Stomach (tissue), 9 donors: ENCODE measurements around the gene S1PR3. TPM values are rescaled to one million over a fixed set of nuclear protein-coding genes. Genes with fewer than 3 reads are reported as not detected.

Experiments
- DNase-seq, 2 donors: peaks; one replicate each; pipeline versions ENCODE4 v3.0.0 to v3.0.0-alpha.2; 2013 to 2019
- H3K27ac ChIP-seq, 5 donors: fragments of 200-600 bp in 4 of 5; sonication (generic) in 4 of 5; one replicate each; pipeline ENCODE4 v1.5.1; 2013 to 2019; ENCODE audit warnings: mild to moderate bottlenecking in 1 of 5, moderate library complexity in 1 of 5
- H3K27me3 ChIP-seq, 3 donors: fragments of 200-600 bp; sonication (generic); one replicate each; pipeline ENCODE4 v1.5.1; 2017 to 2019; ENCODE audit warnings: mixed run types in 1 of 3
- H3K36me3 ChIP-seq, 4 donors: fragments of 200-600 bp; sonication (generic); 1 replicate in 3 of 4; 2 replicates in 1 of 4; pipeline ENCODE4 v1.5.1; 2016 to 2019
- H3K4me1 ChIP-seq, 4 donors: fragments of 200-600 bp; sonication (generic); one replicate each; pipeline ENCODE4 v1.5.1; 2016 to 2019
- H3K4me3 ChIP-seq, 4 donors: fragments of 200-600 bp; sonication (generic) in 3 of 4; one replicate each; pipeline ENCODE4 v1.5.1; 2016 to 2019; ENCODE audit warnings: mild to moderate bottlenecking in 1 of 4
- H3K9me3 ChIP-seq, 4 donors: fragments of 200-600 bp; sonication (generic); one replicate each; pipeline ENCODE4 v1.5.1; 2016 to 2019
- EP300 ChIP-seq: sonication (generic); formaldehyde crosslinking; IDR thresholded peaks from one replicate; pipeline ENCODE4 v1.6.1; 2017; ENCODE audit warnings: antibody characterized with exemption
- POLR2A ChIP-seq, 4 donors: fragments of 450-650 bp; IDR thresholded peaks; one replicate each; pipeline ENCODE4 v1.6.1; 2016; ENCODE audit warnings: antibody characterized with exemption in 4 of 4, control low read depth in 2 of 4, mild to moderate bottlenecking in 1 of 4, moderate library complexity in 1 of 4
- POLR2AphosphoS5 ChIP-seq, 3 donors: sonication (generic); formaldehyde crosslinking; IDR thresholded peaks; one replicate each; pipeline ENCODE4 v1.6.1; 2016; ENCODE audit warnings: antibody characterized with exemption in 3 of 3
- WGBS, 5 donors: extraction: QIAGEN DNeasy Blood & Tissue Kit in 3 of 5; methylation state at CpG; one replicate each; pipeline versions ENCODE4 v1.1.5 to v1.1.7; 2013 to 2018; 5-methylcytosine and 5-hydroxymethylcytosine counted together
- intact Hi-C: fragments of 100-400 bp; cut with DNase I; formaldehyde crosslinking; loops from one replicate; pipeline ENCODE4 v1.15.1; 2023; ENCODE audit warnings: low total_unique reads
- polyA plus RNA-seq, 3 donors: library from polyadenylated mRNA; stranded (reverse); fragments of 200-250 nt; gene quantifications; one replicate each; pipeline ENCODE4 v1.2.3, GENCODE V29; 2013
- total RNA-seq, 5 donors: library from RNA; depleted of rRNA; stranded (reverse); fragments of >200 nt; gene quantifications; one replicate each; pipeline versions ENCODE4 v1.1.0 to v1.2.3, GENCODE V29; 2014 to 2016
- TF ChIP-seq, protein P1 (sequence below), 7 experiments: fragments of 450-650 bp in 4 of 7; fragments of 200-600 bp in 3 of 7; sonication (generic) in 3 of 7; IDR thresholded peaks; one replicate each; pipeline ENCODE4 v1.5.1; 2016 to 2019; ENCODE audit warnings: antibody characterized with exemption in 7 of 7, control low read depth in 2 of 7, mild to moderate bottlenecking in 1 of 7
- donor health status: healthy with polysubstance abuse.
- donor health status: Bipolar disorder and iron deficiency.
- donor health status: healthy.

The S1PR3 gene
- total and polyA plus RNA-seq, 8 donors = 1.2 to 12.5 (median 8.7) TPM

DNA sequence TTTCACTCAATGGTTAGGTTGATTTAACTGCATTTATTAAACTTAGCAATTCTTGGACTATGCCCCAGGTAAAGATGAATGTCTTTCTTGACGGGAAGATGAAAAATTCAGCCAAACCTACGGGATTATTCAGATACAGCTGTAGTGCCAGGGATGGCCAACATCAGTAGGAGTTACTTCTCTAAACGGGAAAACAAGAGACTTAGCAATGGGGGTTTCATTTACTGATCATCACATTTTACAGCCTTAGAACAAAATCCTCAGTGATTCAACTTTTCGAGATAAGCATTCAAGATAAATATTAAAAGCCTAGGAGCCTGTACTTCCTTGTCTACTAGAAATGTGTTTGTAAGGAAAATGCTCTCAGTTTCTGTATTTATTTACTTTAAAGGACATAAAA lies 46.1 kb downstream of the S1PR3 start:
- no peak for DNase-seq

DNA sequence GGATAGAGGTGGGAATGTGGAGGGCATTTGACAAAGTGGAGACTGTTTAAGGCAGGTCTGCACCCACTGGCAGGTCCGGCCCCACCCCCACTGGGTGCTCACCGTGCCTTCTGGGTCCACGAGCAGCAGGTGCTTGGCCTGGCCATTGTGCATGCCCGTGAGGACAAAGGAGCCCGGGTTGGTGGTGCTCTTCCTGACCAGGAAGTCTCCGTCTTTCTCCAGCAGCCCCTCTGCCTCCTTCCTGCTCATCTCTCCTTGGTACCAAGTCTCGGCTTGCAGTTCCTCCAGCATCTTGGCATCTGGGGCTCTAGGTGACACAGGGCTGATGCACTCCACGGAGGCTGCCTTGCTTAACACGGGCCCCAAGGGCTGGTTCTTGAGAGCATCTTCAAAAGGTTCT lies 46.6 kb downstream of the S1PR3 start:
- no peak for TF ChIP-seq POLR2A (IDR thresholded peaks at IDR 0.05)
- TF ChIP-seq EP300 = no peak
- H3K4me1 ChIP-seq = peaks cover 0 to 16% (median 5%) of the 10 kb centered on the region in 4 donors
- H3K4me3 ChIP-seq = no peak overlapping the region
- H3K9me3 ChIP-seq = no peaks in the 10 kb centered on the region
- WGBS, 5 donors = 84 to 93% (median 88%) methylated on average over 6 to 9 of the region's 9 CpGs
- peak overlapping the region in 1 of 5 donors; percentile 14 for H3K27ac ChIP-seq
- H3K36me3 ChIP-seq = no peaks in the 10 kb centered on the region
- H3K27me3 ChIP-seq = no peaks in the 10 kb centered on the region
- intact Hi-C loops = no loop called here
- no peak for DNase-seq

More for the DNA sequence above, 46.1 kb downstream of the S1PR3 start:
- Histone ChIP-seq H3K36me3 (no peaks in the 10 kb centered on the region), H3K27me3 (no peaks in the 10 kb centered on the region), H3K9me3 (no peaks in the 10 kb centered on the region), H3K4me1 (peaks cover 0 to 16% (median 5%) of the 10 kb centered on the region in 4 donors), H3K4me3 (no peak overlapping the region), H3K27ac (peak overlapping the region in 1 of 5 donors; percentile 14)
- intact Hi-C loops = no loop called here
- TF ChIP-seq POLR2A (IDR thresholded peaks at IDR 0.05) = no peak
- WGBS, 5 donors = 27 to 60% (median 46%) methylated on average over 4 of the region's 4 CpGs

DNA sequence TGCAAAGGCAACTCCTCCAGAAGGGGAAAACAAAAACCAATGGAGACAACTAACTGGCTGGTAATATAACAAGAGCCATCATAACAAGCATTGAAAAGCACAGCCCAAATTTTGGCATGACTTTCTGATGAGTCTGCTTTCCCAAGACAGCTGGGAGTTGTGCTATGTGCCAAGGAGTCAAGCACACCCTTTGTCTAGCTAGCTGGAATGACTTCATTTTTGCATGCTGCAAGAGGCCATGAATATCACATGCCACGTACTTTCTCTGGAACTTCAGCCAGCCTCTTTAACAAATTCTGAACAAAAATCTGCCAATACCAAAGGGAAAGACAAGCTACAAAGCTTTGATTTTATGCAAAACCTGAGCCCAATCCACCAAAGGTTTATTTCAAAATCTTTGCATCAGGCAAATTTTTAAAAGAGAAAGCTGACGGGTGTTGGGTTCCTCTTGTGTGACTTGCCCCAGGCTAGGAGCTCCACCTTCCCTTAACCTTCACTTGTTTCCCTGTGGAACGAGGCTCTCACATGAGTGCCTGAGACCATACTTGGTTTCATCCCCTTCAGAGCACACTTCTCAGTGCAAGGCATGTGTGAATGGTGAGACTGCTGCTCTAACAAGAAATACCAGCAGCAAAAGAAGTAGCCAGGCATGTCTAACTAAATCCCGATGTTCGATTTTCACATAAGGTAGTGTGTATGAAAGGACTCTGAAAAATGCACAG lies 47.3 kb downstream of the S1PR3 start:
- 67 to 84% (median 79%) methylated on average over 5 of the region's 5 CpGs for WGBS, 5 donors
- Histone ChIP-seq H3K27ac (no peak overlapping the region), H3K27me3 (no peaks in the 10 kb centered on the region), H3K36me3 (no peaks in the 10 kb centered on the region), H3K4me1 (peaks cover 0 to 16% (median 5%) of the 10 kb centered on the region in 4 donors), H3K4me3 (no peak overlapping the region), H3K9me3 (no peaks in the 10 kb centered on the region)
- peak in 1 of 3 donors; percentile 28 for TF ChIP-seq POLR2AphosphoS5 (IDR thresholded peaks at IDR 0.05)
- no peak for TF ChIP-seq POLR2A (IDR thresholded peaks at IDR 0.05)
- intact Hi-C loops = no loop called here
- DNase-seq = peak in 1 of 2 donors; percentile 50

- peaks cover 0 to 16% (median 5%) of the 10 kb centered on the region in 4 donors for H3K4me1 ChIP-seq
- H3K27ac ChIP-seq = no peak overlapping the region
- H3K27me3 ChIP-seq = no peaks in the 10 kb centered on the region
- no peak overlapping the region for H3K4me3 ChIP-seq
- TF ChIP-seq, protein P1, sequence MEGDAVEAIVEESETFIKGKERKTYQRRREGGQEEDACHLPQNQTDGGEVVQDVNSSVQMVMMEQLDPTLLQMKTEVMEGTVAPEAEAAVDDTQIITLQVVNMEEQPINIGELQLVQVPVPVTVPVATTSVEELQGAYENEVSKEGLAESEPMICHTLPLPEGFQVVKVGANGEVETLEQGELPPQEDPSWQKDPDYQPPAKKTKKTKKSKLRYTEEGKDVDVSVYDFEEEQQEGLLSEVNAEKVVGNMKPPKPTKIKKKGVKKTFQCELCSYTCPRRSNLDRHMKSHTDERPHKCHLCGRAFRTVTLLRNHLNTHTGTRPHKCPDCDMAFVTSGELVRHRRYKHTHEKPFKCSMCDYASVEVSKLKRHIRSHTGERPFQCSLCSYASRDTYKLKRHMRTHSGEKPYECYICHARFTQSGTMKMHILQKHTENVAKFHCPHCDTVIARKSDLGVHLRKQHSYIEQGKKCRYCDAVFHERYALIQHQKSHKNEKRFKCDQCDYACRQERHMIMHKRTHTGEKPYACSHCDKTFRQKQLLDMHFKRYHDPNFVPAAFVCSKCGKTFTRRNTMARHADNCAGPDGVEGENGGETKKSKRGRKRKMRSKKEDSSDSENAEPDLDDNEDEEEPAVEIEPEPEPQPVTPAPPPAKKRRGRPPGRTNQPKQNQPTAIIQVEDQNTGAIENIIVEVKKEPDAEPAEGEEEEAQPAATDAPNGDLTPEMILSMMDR (IDR thresholded peaks at IDR 0.05) = no peak
- TF ChIP-seq POLR2AphosphoS5 (IDR thresholded peaks at IDR 0.05) (no peak), EP300 (no peak), POLR2A (IDR thresholded peaks at IDR 0.05) (no peak)
- no peak for DNase-seq
- H3K36me3 ChIP-seq = no peaks in the 10 kb centered on the region
- H3K9me3 ChIP-seq = no peaks in the 10 kb centered on the region
- intact Hi-C loops = no loop called here
- WGBS, 5 donors = 95 to 99% (median 96%) methylated on average over 4 of the region's 4 CpGs
These were observed 47.8 kb downstream of the S1PR3 start for GRCh38 chr9:89039104-89039465.

DNA sequence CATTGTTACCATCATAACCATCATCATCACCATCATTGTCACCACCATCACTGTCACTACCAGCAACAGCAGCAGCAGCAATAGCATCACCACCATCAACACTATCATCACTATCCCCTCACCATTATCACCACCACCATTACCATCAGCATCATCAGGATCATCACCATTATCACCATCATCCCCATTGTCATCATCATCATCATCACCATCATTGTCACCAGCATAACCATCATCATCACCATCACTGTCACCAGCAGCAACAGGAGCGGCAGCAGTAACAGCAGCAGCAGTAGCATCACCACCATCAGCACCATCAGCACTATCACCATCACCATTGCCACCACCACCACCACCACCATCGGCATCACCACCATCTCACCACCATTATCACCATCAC lies 48.4 kb downstream of the S1PR3 start:
- peaks cover 0 to 16% (median 5%) of the 10 kb centered on the region in 4 donors for H3K4me1 ChIP-seq
- H3K27me3 ChIP-seq = no peaks in the 10 kb centered on the region
- no peak overlapping the region for H3K4me3 ChIP-seq
- no peak for TF ChIP-seq POLR2AphosphoS5 (IDR thresholded peaks at IDR 0.05)
- TF ChIP-seq, protein P1 (IDR thresholded peaks at IDR 0.05) = no peak
- TF ChIP-seq POLR2A (IDR thresholded peaks at IDR 0.05) = no peak
- TF ChIP-seq EP300 = no peak
- 88 to 100% (median 95%) methylated on average over 2 of the region's 2 CpGs for WGBS, 5 donors
- no peaks in the 10 kb centered on the region for H3K36me3 ChIP-seq
- H3K27ac ChIP-seq = no peak overlapping the region
- no peak for DNase-seq
- intact Hi-C loops = no loop called here
- H3K9me3 ChIP-seq = no peaks in the 10 kb centered on the region

GRCh38 chr9:89042984-89043383 lies 51.7 kb downstream of the S1PR3 start:
- DNase-seq = no peak
- TF ChIP-seq, protein P1 (IDR thresholded peaks at IDR 0.05) = no peak
- TF ChIP-seq POLR2AphosphoS5 (IDR thresholded peaks at IDR 0.05) (no peak), EP300 (no peak), POLR2A (IDR thresholded peaks at IDR 0.05) (no peak)
- no peaks in the 10 kb centered on the region for H3K36me3 ChIP-seq
- no peaks in the 10 kb centered on the region for H3K9me3 ChIP-seq
- H3K27me3 ChIP-seq = no peaks in the 10 kb centered on the region
- 83 to 88% (median 86%) methylated on average over 9 of the region's 9 CpGs for WGBS, 5 donors
- H3K27ac ChIP-seq = no peak overlapping the region
- no peak overlapping the region for H3K4me3 ChIP-seq
- H3K4me1 ChIP-seq = peaks cover 0 to under 1% (median under 1%) of the 10 kb centered on the region in 4 donors
- intact Hi-C loops = no loop called here
